Panc1 (cell line): ENCODE results near the gene SEL1L3. TPM values are rescaled to one million over a fixed set of nuclear protein-coding genes. Genes with fewer than 3 reads are reported as not detected.

Experiments used
- ATAC-seq: fragments of 200-7000 bp; cut with Tn5 transposase; 2 replicates; pipeline ENCODE4 v1.9.1; 2020; ENCODE audit warnings: mild to moderate bottlenecking, moderate library complexity
- BruUV-seq: library from RNA; stranded (reverse); fragments of 400-500 nt; replicated peaks from 2 replicates; lab custom pipeline; 2021; lab: Mats Ljungman, UMichigan
- CTCF ChIA-PET: fragments of 300-600 bp; sonication (Branson Sonifier 250); formaldehyde crosslinking; loops from one replicate; lab custom pipeline; 2022; ENCODE audit warnings: antibody characterized with exemption; lab: Charles Lee
- POLR2A ChIA-PET: fragments of 300-600 bp; sonication (Branson Sonifier 250); formaldehyde crosslinking; loops from one replicate; lab custom pipeline; 2022; ENCODE audit warnings: antibody characterized with exemption; lab: Charles Lee
- DNase-seq: peaks from one replicate; pipeline ENCODE4 v3.0.0-alpha.2; 2010; ENCODE audit warnings: low read depth, low spot score
- H3K27ac ChIP-seq: 2 replicates; pipeline ENCODE4 v1.5.1; 2011; ENCODE audit warnings: mild to moderate bottlenecking, low read length, inconsistent platforms
- H3K27me3 ChIP-seq: fragments of 200-500 bp; sonication (Bioruptor generic); 2 replicates; pipeline ENCODE4 v1.6.0; 2014; ENCODE audit warnings: low read length, inconsistent platforms; ENCODE audit not compliant: control insufficient read depth, insufficient read depth
- H3K36me3 ChIP-seq: fragments of 200-500 bp; sonication (Bioruptor generic); 2 replicates; pipeline ENCODE4 v1.5.1; 2014; ENCODE audit warnings: inconsistent platforms, mild to moderate bottlenecking, low read length, moderate library complexity; ENCODE audit not compliant: control insufficient read depth, insufficient read depth
- H3K4me1 ChIP-seq: 2 replicates; pipeline ENCODE4 v1.5.1; 2011; ENCODE audit warnings: inconsistent platforms, mild to moderate bottlenecking, low read length, moderate library complexity; ENCODE audit not compliant: control insufficient read depth, insufficient read depth
- H3K4me3 ChIP-seq, 2 experiments: 2 replicates each; pipeline ENCODE4 v1.5.1; 2011 to 2012; ENCODE audit warnings: low read depth in 2 of 2, low read length in 2 of 2, mild to moderate bottlenecking in 2 of 2, inconsistent platforms in 1 of 2, moderate library complexity in 1 of 2
- H3K9me3 ChIP-seq: fragments of 200-500 bp; sonication (Bioruptor generic); 2 replicates; pipeline ENCODE4 v1.5.1; 2014; ENCODE audit warnings: low read depth, mild to moderate bottlenecking, inconsistent platforms, low read length, moderate library complexity; ENCODE audit not compliant: control insufficient read depth, insufficient read depth
- CTCF ChIP-seq: fragments of 450-650 bp; IDR thresholded peaks from 2 replicates; pipeline ENCODE4 v1.5.1; 2017; ENCODE audit warnings: mild to moderate bottlenecking
- POLR2AphosphoS5 ChIP-seq: IDR thresholded peaks from 2 replicates; pipeline ENCODE4 v1.6.1; 2012; ENCODE audit warnings: mild to moderate bottlenecking, low read depth, low read length, moderate library complexity
- REST ChIP-seq, 2 experiments: IDR thresholded peaks; 2 replicates each; pipeline ENCODE4 v1.6.1; 2011 to 2012; ENCODE audit warnings: low read depth in 2 of 2, control low read depth in 1 of 2, low read length in 1 of 2, mild to moderate bottlenecking in 1 of 2, moderate library complexity in 1 of 2; ENCODE audit not compliant: insufficient read depth in 1 of 2
- SIN3A ChIP-seq: IDR thresholded peaks from 2 replicates; pipeline ENCODE4 v1.6.1; 2012; ENCODE audit warnings: low read depth, mild to moderate bottlenecking, low read length, moderate library complexity, borderline replicate concordance; ENCODE audit not compliant: insufficient read depth
- TCF7L2 ChIP-seq: IDR thresholded peaks from 2 replicates; pipeline ENCODE4 v1.6.1; 2011; ENCODE audit warnings: mild to moderate bottlenecking, low read depth, low read length, inconsistent platforms
- in situ Hi-C: cut with HindIII; loops from 2 replicates; pipeline ENCODE4 v1.10.0; 2016; ENCODE audit warnings: low sequenced_read_pairs, low pct_unique_long_range_greater_than_20kb
- intact Hi-C: fragments of 100-400 bp; cut with micrococcal nuclease; formaldehyde crosslinking; loops from one replicate; pipeline ENCODE4 v1.10.0; 2022; ENCODE audit not compliant: unreplicated experiment
- total RNA-seq: library from RNA; stranded (reverse); gene quantifications from one replicate; pipeline ENCODE4 v1.2.1, GENCODE V29; 2021; ENCODE audit not compliant: unreplicated experiment

Gene SEL1L3
- total RNA-seq, 1 experiment from 2014 or later, result 1.1 TPM

GRCh38 chr4:25873632-25874129, 10.9 kb upstream of the SEL1L3 start:
- Histone ChIP-seq H3K9me3 (no peaks in the 10 kb centered on the region), H3K27me3 (no peaks in the 10 kb centered on the region), H3K36me3 (no peaks in the 10 kb centered on the region), H3K4me1 (no peaks in the 10 kb centered on the region), H3K4me3 (no peak overlapping the region), H3K27ac (no peak overlapping the region)
- POLR2A ChIA-PET, result no interaction called here
- BruUV-seq, result no TSS peak
- ATAC-seq, result no peak
- in situ Hi-C loops, result no loop called here
- CTCF ChIA-PET, result no interaction called here
- no peak for TF ChIP-seq POLR2AphosphoS5
- no peak for TF ChIP-seq REST (IDR thresholded peaks at IDR 0.05; ENCODE audit: insufficient read depth in 1 of 2, low read depth in 2 of 2, low read length in 1 of 2)
- no peak for TF ChIP-seq SIN3A
- TF ChIP-seq CTCF, result no peak
- no peak for TF ChIP-seq TCF7L2
- DNase-seq, result no peak
- intact Hi-C loops, result loop anchor here (5.0 kb wide), 1 partner anchor 431 kb away; no protein-coding TSS in a partner anchor

GRCh38 chr4:25872851-25873631, 10.3 kb upstream of the SEL1L3 start:
- Histone ChIP-seq H3K4me3 (no peak overlapping the region), H3K9me3 (no peaks in the 10 kb centered on the region), H3K36me3 (no peaks in the 10 kb centered on the region), H3K27me3 (no peaks in the 10 kb centered on the region), H3K4me1 (no peaks in the 10 kb centered on the region), H3K27ac (no peak overlapping the region)
- in situ Hi-C loops (no loop called here), intact Hi-C loops (loop anchor here (5.0 kb wide), 1 partner anchor 431 kb away; no protein-coding TSS in a partner anchor)
- DNase-seq, result no peak
- POLR2A ChIA-PET, result no interaction called here
- ATAC-seq, result no peak
- TF ChIP-seq TCF7L2, result no peak
- TF ChIP-seq REST (IDR thresholded peaks at IDR 0.05; ENCODE audit: insufficient read depth in 1 of 2, low read depth in 2 of 2, low read length in 1 of 2), result no peak
- TF ChIP-seq CTCF, result no peak
- no peak for TF ChIP-seq POLR2AphosphoS5
- TF ChIP-seq SIN3A, result no peak
- no TSS peak for BruUV-seq
- CTCF ChIA-PET, result no interaction called here
